Esophagus squamous epithelium (tissue), 4 donors: ENCODE data around the gene CCNYL1.

ENCODE experiments used
- POLR2A ChIP-seq, 4 donors: fragments of 450-650 bp; IDR thresholded peaks; one replicate each; pipeline ENCODE4 v1.6.1; 2017; ENCODE audit warnings: antibody characterized with exemption in 4 of 4, mild to moderate bottlenecking in 4 of 4, moderate library complexity in 3 of 4
- TF ChIP-seq, protein P1 (sequence below), 6 experiments: fragments of 450-650 bp in 4 of 6; fragments of 200-600 bp in 2 of 6; sonication (generic) in 2 of 6; IDR thresholded peaks; one replicate each; pipeline ENCODE4 v1.5.1; 2016 to 2019; ENCODE audit warnings: antibody characterized with exemption in 6 of 6, mild to moderate bottlenecking in 4 of 6, moderate library complexity in 4 of 6

DNA sequence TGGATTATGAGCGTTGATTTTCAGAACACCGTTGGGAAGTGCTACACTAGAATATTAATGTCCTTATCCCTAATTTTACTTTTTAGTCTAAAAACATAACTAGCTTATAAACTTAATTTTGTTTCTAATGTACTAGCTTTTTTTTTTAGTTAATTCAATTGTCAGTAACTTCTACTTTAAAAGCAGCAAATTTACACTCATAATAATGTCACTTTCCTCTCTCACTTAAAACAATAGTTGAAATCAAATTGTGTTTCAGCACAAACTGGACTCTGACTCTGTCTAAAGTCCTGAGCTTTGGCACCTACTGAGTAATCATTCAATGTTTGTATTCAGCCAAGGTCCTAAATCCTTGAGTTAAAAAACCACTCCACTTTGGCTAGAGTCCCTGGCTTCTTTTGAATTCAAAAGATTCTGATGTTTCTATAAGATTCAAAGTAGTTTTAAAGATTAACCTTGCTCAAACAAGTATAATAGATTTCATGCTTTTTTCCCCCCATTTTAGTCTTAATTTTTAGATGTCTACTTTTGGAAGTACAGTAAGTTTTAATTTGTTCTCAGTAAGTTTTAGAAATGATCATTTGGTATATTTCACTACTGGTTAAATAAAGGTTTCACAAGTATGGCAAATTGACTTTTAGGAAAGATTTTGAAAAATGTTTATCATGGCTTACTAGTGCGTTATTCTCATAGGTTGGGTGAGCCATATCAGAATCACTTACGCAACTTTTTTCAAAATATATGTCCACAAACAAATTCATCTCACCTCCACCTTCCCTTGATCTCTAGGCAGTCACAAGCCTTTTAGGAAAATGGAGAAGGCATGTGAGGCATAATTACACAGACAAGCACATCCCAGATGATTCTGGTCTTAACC, 23.4 kb downstream of the CCNYL1 start:
- no peak for TF ChIP-seq POLR2A (IDR thresholded peaks at IDR 0.05)
- TF ChIP-seq, protein P1, sequence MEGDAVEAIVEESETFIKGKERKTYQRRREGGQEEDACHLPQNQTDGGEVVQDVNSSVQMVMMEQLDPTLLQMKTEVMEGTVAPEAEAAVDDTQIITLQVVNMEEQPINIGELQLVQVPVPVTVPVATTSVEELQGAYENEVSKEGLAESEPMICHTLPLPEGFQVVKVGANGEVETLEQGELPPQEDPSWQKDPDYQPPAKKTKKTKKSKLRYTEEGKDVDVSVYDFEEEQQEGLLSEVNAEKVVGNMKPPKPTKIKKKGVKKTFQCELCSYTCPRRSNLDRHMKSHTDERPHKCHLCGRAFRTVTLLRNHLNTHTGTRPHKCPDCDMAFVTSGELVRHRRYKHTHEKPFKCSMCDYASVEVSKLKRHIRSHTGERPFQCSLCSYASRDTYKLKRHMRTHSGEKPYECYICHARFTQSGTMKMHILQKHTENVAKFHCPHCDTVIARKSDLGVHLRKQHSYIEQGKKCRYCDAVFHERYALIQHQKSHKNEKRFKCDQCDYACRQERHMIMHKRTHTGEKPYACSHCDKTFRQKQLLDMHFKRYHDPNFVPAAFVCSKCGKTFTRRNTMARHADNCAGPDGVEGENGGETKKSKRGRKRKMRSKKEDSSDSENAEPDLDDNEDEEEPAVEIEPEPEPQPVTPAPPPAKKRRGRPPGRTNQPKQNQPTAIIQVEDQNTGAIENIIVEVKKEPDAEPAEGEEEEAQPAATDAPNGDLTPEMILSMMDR (IDR thresholded peaks at IDR 0.05): no peak
